HepG2 (cell line): Measurements from ENCODE around the gene RABGGTA. TPM values are rescaled to one million over a fixed set of nuclear protein-coding genes. Genes with fewer than 3 reads are reported as not detected.

ENCODE experiments used
- ATAC-seq: fragments of 200-7000 bp; cut with Tn5 transposase; 3 replicates; pipeline ENCODE4 v1.9.1; 2020; ENCODE audit warnings: mild to moderate bottlenecking, moderate library complexity
- BruUV-seq: library from RNA; stranded (reverse); fragments of 400-500 nt; replicated peaks from 2 replicates; lab custom pipeline; 2021; lab: Mats Ljungman, UMichigan
- CTCF ChIA-PET: fragments of 300-600 bp; formaldehyde crosslinking; extraction: SDS; loops from one replicate; lab custom pipeline; 2021; ENCODE audit warnings: low total read pairs, inconsistent platforms, low intra/inter-chr PET ratio; lab: Yijun Ruan, JAX
- POLR2A ChIA-PET: fragments of 350-600 bp; sonication (Branson Sonifier 250); formaldehyde crosslinking; loops from one replicate; lab custom pipeline; 2020; ENCODE audit warnings: antibody characterized with exemption, inconsistent platforms; lab: Yijun Ruan, JAX
- DNase-seq: peaks from one replicate; pipeline ENCODE4 v3.0.0-alpha.2; 2015; ENCODE audit warnings: low spot score
- FAIRE-seq: peaks from 3 replicates; lab custom pipeline; 2011; peaks lifted over from hg19 to GRCh38; lab: Jason Lieb, UNC
- H2AFZ ChIP-seq: one replicate; pipeline ENCODE4 v1.6.1; 2011; ENCODE audit warnings: low read length, inconsistent platforms
- H3K27ac ChIP-seq: fragments of 300-600 bp; 3 replicates; pipeline ENCODE4 v1.8.0; 2011; ENCODE audit warnings: mixed run types, mild to moderate bottlenecking, mixed read lengths, low read length, inconsistent platforms; ENCODE audit not compliant: insufficient read depth; ENCODE audit errors: extremely low read length
- H3K27me3 ChIP-seq, 2 experiments: fragments of 200-600 bp in 1 of 2; 2 replicates in 1 of 2; 3 replicates in 1 of 2; pipeline versions ENCODE4 v1.6.0 to v1.8.0; 2011; ENCODE audit warnings: low read length in 2 of 2, mild to moderate bottlenecking in 2 of 2, moderate library complexity in 2 of 2, inconsistent platforms in 1 of 2; ENCODE audit not compliant: insufficient read depth in 2 of 2, control insufficient read depth in 1 of 2
- H3K36me3 ChIP-seq, 2 experiments: fragments of 200-600 bp in 1 of 2; replicated peaks in 1 of 2; 2 replicates in 1 of 2; 3 replicates in 1 of 2; pipeline versions ENCODE4 v1.5.1 to v1.8.0; 2011; ENCODE audit warnings: low read length in 2 of 2, inconsistent platforms in 1 of 2; ENCODE audit not compliant: insufficient read depth in 2 of 2, control insufficient read depth in 1 of 2
- H3K4me1 ChIP-seq: 2 replicates; pipeline ENCODE4 v1.5.1; 2012; ENCODE audit warnings: low read length, inconsistent platforms; ENCODE audit not compliant: insufficient read depth
- H3K4me2 ChIP-seq: 2 replicates; pipeline ENCODE4 v1.6.0; 2011; ENCODE audit warnings: low read depth, low read length, inconsistent platforms
- H3K4me3 ChIP-seq, 3 experiments: fragments of 200-600 bp in 1 of 3; sonication (generic), shearing (Covaris generic) in 1 of 3; replicated peaks in 1 of 3; 2 replicates each; pipeline ENCODE4 v1.5.1; 2011 to 2016; ENCODE audit warnings: low read length in 3 of 3, inconsistent platforms in 2 of 3, low read depth in 2 of 3, mild to moderate bottlenecking in 2 of 3, control low read depth in 1 of 3, mixed read lengths in 1 of 3; ENCODE audit not compliant: insufficient read depth in 1 of 3
- H3K79me2 ChIP-seq: one replicate; pipeline ENCODE4 v1.6.1; 2011; ENCODE audit warnings: low read length, inconsistent platforms; ENCODE audit not compliant: insufficient read depth
- H3K9ac ChIP-seq: 2 replicates; pipeline ENCODE4 v1.6.0; 2011; ENCODE audit warnings: mild to moderate bottlenecking, low read depth, low read length, inconsistent platforms; ENCODE audit not compliant: insufficient read depth
- H3K9me3 ChIP-seq: 2 replicates; pipeline ENCODE4 v1.5.1; 2012; ENCODE audit warnings: mild to moderate bottlenecking, low read length
- H4K20me1 ChIP-seq: 2 replicates; pipeline ENCODE4 v1.6.0; 2011; ENCODE audit warnings: inconsistent platforms, mild to moderate bottlenecking, low read length, moderate library complexity; ENCODE audit not compliant: insufficient read depth
- CENPT ChIP-seq: sonication (generic); formaldehyde crosslinking; IDR thresholded peaks from 2 replicates; pipeline ENCODE4 v1.8.0; 2022; ENCODE audit warnings: low read depth, mild to moderate bottlenecking, moderate library complexity, missing genetic modification reagents
- ELF4 ChIP-seq: sonication (generic); formaldehyde crosslinking; IDR thresholded peaks from 2 replicates; pipeline ENCODE4 v1.5.0; 2020; ENCODE audit warnings: missing genetic modification reagents, mild to moderate bottlenecking, moderate library complexity, borderline replicate concordance
- HIVEP1 ChIP-seq: sonication (generic); formaldehyde crosslinking; IDR thresholded peaks from 2 replicates; pipeline ENCODE4 v1.4.0; 2020; ENCODE audit warnings: mild to moderate bottlenecking, missing genetic modification reagents
- RBFOX2 ChIP-seq: fragments of 200-400 bp; formaldehyde crosslinking; IDR thresholded peaks from 2 replicates; pipeline ENCODE4 v1.6.1; 2017; ENCODE audit warnings: low read depth, mild to moderate bottlenecking, low read length
- SPEN ChIP-seq: sonication (generic); formaldehyde crosslinking; IDR thresholded peaks from 2 replicates; pipeline ENCODE4 v1.5.1; 2020; ENCODE audit warnings: low read depth, mild to moderate bottlenecking, missing genetic modification reagents
- TBX3 ChIP-seq: fragments of 450-650 bp; IDR thresholded peaks from 2 replicates; pipeline ENCODE4 v1.6.1; 2017; ENCODE audit warnings: antibody characterized with exemption, mild to moderate bottlenecking, inconsistent platforms, borderline replicate concordance
- ZBTB40 ChIP-seq, 2 experiments: fragments of 450-650 bp in 1 of 2; sonication (generic) in 1 of 2; formaldehyde crosslinking in 1 of 2; IDR thresholded peaks; 2 replicates each; pipeline versions ENCODE4 v1.6.1 to v1.8.0; 2016 to 2022; ENCODE audit warnings: antibody characterized with exemption in 1 of 2, mild to moderate bottlenecking in 1 of 2, missing genetic modification reagents in 1 of 2
- ZFP36L2 ChIP-seq: sonication (generic); formaldehyde crosslinking; IDR thresholded peaks from 2 replicates; pipeline ENCODE4 v1.4.0; 2020; ENCODE audit warnings: missing genetic modification reagents
- ZNF414 ChIP-seq: sonication (generic); formaldehyde crosslinking; IDR thresholded peaks from 2 replicates; pipeline ENCODE4 v1.5.0; 2020; ENCODE audit warnings: missing genetic modification reagents
- ZNF484 ChIP-seq: sonication (generic); formaldehyde crosslinking; IDR thresholded peaks from 2 replicates; pipeline ENCODE4 v1.5.1; 2020; ENCODE audit warnings: mild to moderate bottlenecking, low read depth, missing genetic modification reagents, borderline replicate concordance
- ZNF501 ChIP-seq: sonication (generic); formaldehyde crosslinking; IDR thresholded peaks from 2 replicates; pipeline ENCODE4 v1.5.1; 2020; ENCODE audit warnings: mild to moderate bottlenecking, moderate library complexity, missing genetic modification reagents
- ZNF768 ChIP-seq: sonication (generic); formaldehyde crosslinking; IDR thresholded peaks from 2 replicates; pipeline ENCODE4 v1.4.0; 2020; ENCODE audit warnings: missing genetic modification reagents
- ZNF777 ChIP-seq: sonication (generic); formaldehyde crosslinking; IDR thresholded peaks from 2 replicates; pipeline ENCODE4 v1.4.0; 2020; ENCODE audit warnings: missing genetic modification reagents
- ZZZ3 ChIP-seq: sonication (generic); formaldehyde crosslinking; IDR thresholded peaks from 2 replicates; pipeline ENCODE4 v1.4.0; 2020; ENCODE audit warnings: missing genetic modification reagents, mild to moderate bottlenecking, borderline replicate concordance
- WGBS: methylation state at CpG from one replicate; pipeline ENCODE4 v1.1.6; 2017; ENCODE audit warnings: low lambda C conversion rate; 5-methylcytosine and 5-hydroxymethylcytosine counted together
- in situ Hi-C: cut with HindIII; loops from 2 replicates; pipeline ENCODE4 v1.10.0; 2017; ENCODE audit warnings: low pct_unique_long_range_greater_than_20kb; ENCODE audit not compliant: extremely low pct_ligation_motif_present
- intact Hi-C: fragments of 100-400 bp; cut with micrococcal nuclease; formaldehyde crosslinking; loops from one replicate; pipeline ENCODE4 v1.10.0; 2022; ENCODE audit not compliant: unreplicated experiment
- polyA plus RNA-seq, 8 experiments: library from polyadenylated mRNA; depleted of rRNA in 3 of 8; stranded (reverse) in 7 of 8; unstranded in 1 of 8; fragments of >200 nt; fragmentation: Illumina TruSeq in 4 of 8; extraction: Trizol in 4 of 8; gene quantifications; 2 replicates each; pipeline versions ENCODE4 v1.2.1 to v1.2.3, GENCODE V29; 2011 to 2016; ENCODE audit warnings: low read depth in 4 of 8, missing spikeins in 1 of 8, mixed read lengths in 1 of 8; ENCODE audit not compliant: insufficient read depth in 1 of 8
- total RNA-seq, 5 experiments: library from RNA; depleted of rRNA; stranded (reverse); fragments of >200 nt; fragmentation: Illumina TruSeq; extraction: Trizol; gene quantifications; 2 replicates each; pipeline ENCODE4 v1.2.3, GENCODE V29; 2016; ENCODE audit warnings: low read depth in 1 of 5

The RABGGTA gene
- total and polyA plus RNA-seq, 2 of the 13 experiments (the other 11 are each of a cell fraction or from before 2014, with no cell fraction given), result 57.9 to 90.8 TPM

DNA sequence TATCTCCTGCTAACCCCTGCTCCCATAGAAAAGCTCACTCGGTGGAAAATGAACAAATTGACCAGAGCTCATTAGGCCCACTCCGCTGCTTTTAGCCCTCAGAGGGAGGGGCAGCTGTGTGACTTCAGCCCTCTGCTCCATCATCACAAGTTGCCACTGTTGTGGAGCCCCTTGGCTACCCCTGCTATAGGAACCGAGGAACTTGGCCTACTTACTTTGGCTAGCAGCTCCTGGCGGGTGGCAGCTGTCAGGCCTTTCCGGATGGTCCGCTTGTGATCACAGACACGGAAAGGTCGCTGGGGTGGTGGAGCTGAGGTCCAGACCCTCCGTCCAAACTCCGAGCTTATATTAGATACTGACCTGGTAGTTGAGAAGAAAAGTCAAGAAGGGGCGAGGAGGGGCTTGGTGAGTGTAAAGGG lies 35.8 kb upstream of the RABGGTA start (continued):
- peak; percentile 93; the same call in 1 of the 2 replicates for TF ChIP-seq ELF4
- TF ChIP-seq ZNF777 (CRISPR knock-in tag), result 0 out of 2 replicates have a peak, but pooled peaks have one; percentile 41
- TF ChIP-seq, all 625 proteins: peak for 59

GRCh38 chr14:24304019-24304387 lies 32.6 kb upstream of the RABGGTA start:
- CTCF ChIA-PET, result no interaction called here
- no peaks in the 10 kb centered on the region; a peak in 1 of 5 replicates for H3K27me3 ChIP-seq
- peaks cover 49 to 58% of the 10 kb centered on the region in 2 experiments for H3K36me3 ChIP-seq
- in situ Hi-C loops, result no loop called here
- peaks cover 53% of the 10 kb centered on the region for H3K4me1 ChIP-seq
- 0 out of 2 replicates have a peak, but pooled peaks cover 4% of the 10 kb centered on the region for H4K20me1 ChIP-seq
- no TSS peak for BruUV-seq
- no peak overlapping the region for H3K9ac ChIP-seq
- no peak overlapping the region for H2AFZ ChIP-seq
- H3K4me2 ChIP-seq, result no peak overlapping the region
- POLR2A ChIA-PET, result interaction anchor here (1.3 to 24.7 kb wide), 3 partner anchors 33 to 88 kb away, joined by 3 to 850 read pairs (median 12); partner anchors contain the start of genes GMPR2, MDP1, NEDD8 and RABGGTA
- H3K4me3 ChIP-seq, result no peak overlapping the region
- intact Hi-C loops, result no loop called here
- H3K27ac ChIP-seq, result no peak overlapping the region
- peaks cover 33% of the 10 kb centered on the region for H3K79me2 ChIP-seq
- DNase-seq (no peak), FAIRE-seq (no peak), ATAC-seq (no peak)
- 98% methylated on average over 11 of the region's 11 CpGs for WGBS
- no peaks in the 10 kb centered on the region for H3K9me3 ChIP-seq
- no peak for TF ChIP-seq ZNF414 (CRISPR knock-in tag)
- no peak for TF ChIP-seq SPEN (CRISPR knock-in tag)
- no peak for TF ChIP-seq ZBTB40 (IDR thresholded peaks at IDR 0.05)
- no peak for TF ChIP-seq ZBTB40 (CRISPR knock-in tag; IDR thresholded peaks at IDR 0.05)
- peak; percentile 58; the same call in 1 of the 2 replicates for TF ChIP-seq RBFOX2
- TF ChIP-seq ZFP36L2 (CRISPR knock-in tag), result no peak
- no peak for TF ChIP-seq ZZZ3 (CRISPR knock-in tag)
- TF ChIP-seq HIVEP1 (CRISPR knock-in tag), result peak; percentile 55; the same call in 1 of the 2 replicates
- no peak for TF ChIP-seq TBX3
- 0 out of 2 replicates have a peak, but pooled peaks have one; percentile 21 for TF ChIP-seq ZNF768 (CRISPR knock-in tag)
- no peak for TF ChIP-seq ZNF501 (CRISPR knock-in tag)
- no peak for TF ChIP-seq CENPT (CRISPR knock-in tag)
- no peak for TF ChIP-seq ZNF484 (CRISPR knock-in tag)
